MG63 (cell line): ENCODE results near the gene PRKAR2B. TPM values are rescaled to one million over a fixed set of nuclear protein-coding genes. Genes with fewer than 3 reads are reported as not detected.
"Not testable (repeated sequence)": the region's sequence is repeated elsewhere in the genome, so short reads cannot be mapped to it uniquely, and the experiment has no call there.

Experiments
- DNase-seq: peaks from one replicate; pipeline ENCODE4 v3.0.0-alpha.2; 2020
- H3K27me3 ChIP-seq: fragments of 250-450 bp; sonication (Bioruptor Pico); 2 replicates; pipeline ENCODE4 v1.5.1; 2020; ENCODE audit warnings: mild to moderate bottlenecking, moderate library complexity
- H3K36me3 ChIP-seq: fragments of 250-450 bp; sonication (Bioruptor Pico); 2 replicates; pipeline ENCODE4 v1.5.1; 2020; ENCODE audit warnings: mild to moderate bottlenecking, moderate library complexity
- H3K4me3 ChIP-seq: fragments of 250-450 bp; sonication (Bioruptor Pico); 2 replicates; pipeline ENCODE4 v1.5.1; 2020; ENCODE audit warnings: mild to moderate bottlenecking, moderate library complexity
- H3K9me3 ChIP-seq: fragments of 250-450 bp; sonication (Bioruptor Pico); 2 replicates; pipeline ENCODE4 v1.5.1; 2020; ENCODE audit warnings: mild to moderate bottlenecking, moderate library complexity
- total RNA-seq: library from RNA; depleted of rRNA; stranded (reverse); fragments of >200 nt; shearing (Covaris generic); gene quantifications from 2 replicates; pipeline ENCODE4 v1.2.3, GENCODE V29; 2014; ENCODE audit warnings: low replicate concordance

PRKAR2B gene
- total RNA-seq, 1 experiment from 2014 or later, result 1.3 TPM

- no peak for DNase-seq
- Histone ChIP-seq H3K36me3 (no peaks in the 10 kb centered on the region), H3K27me3 (no peaks in the 10 kb centered on the region), H3K9me3 (no peaks in the 10 kb centered on the region), H3K4me3 (no peak overlapping the region)
These were observed 35.6 kb downstream of the PRKAR2B start for GRCh38 chr7:107080099-107080505.

GRCh38 chr7:107080533-107080932 lies 36.0 kb downstream of the PRKAR2B start:
- Histone ChIP-seq H3K27me3 (no peaks in the 10 kb centered on the region), H3K4me3 (no peak overlapping the region), H3K36me3 (no peaks in the 10 kb centered on the region), H3K9me3 (no peaks in the 10 kb centered on the region)
- no peak for DNase-seq

GRCh38 chr7:107085180-107085579 lies 40.7 kb downstream of the PRKAR2B start:
- Histone ChIP-seq H3K4me3 (no peak overlapping the region), H3K9me3 (no peaks in the 10 kb centered on the region)
- no peak for DNase-seq

DNA sequence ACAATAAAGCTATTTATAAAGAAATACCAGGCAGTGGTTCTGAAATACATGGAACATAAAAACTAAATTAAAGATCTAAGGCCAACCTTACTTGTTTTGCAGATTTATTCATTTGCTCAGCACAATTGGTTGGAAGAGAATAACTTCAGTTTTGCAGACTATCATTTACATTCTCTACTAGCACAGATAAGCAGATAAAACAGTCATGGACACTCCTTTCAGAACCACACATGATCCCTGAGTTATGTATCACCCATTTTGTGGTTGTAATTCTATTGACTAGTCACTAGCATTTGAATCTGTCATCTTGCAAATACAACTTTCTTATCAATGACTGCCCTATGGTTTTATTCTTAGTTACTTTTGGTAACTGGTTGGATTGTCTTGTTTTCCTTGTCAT lies 45.1 kb downstream of the PRKAR2B start:
- Histone ChIP-seq H3K9me3 (no peaks in the 10 kb centered on the region), H3K4me3 (no peak overlapping the region), H3K27me3 (no peaks in the 10 kb centered on the region), H3K36me3 (no peaks in the 10 kb centered on the region)
- no peak for DNase-seq

More at GRCh38 chr7:107085180-107085579, 40.7 kb downstream of the PRKAR2B start:
- no peaks in the 10 kb centered on the region for H3K36me3 ChIP-seq
- H3K27me3 ChIP-seq, result no peaks in the 10 kb centered on the region

GRCh38 chr7:107090457-107090856 lies 46.0 kb downstream of the PRKAR2B start:
- Histone ChIP-seq H3K36me3 (no peaks in the 10 kb centered on the region), H3K4me3 (no peak overlapping the region), H3K27me3 (no peaks in the 10 kb centered on the region), H3K9me3 (no peaks in the 10 kb centered on the region)
- no peak for DNase-seq

DNA sequence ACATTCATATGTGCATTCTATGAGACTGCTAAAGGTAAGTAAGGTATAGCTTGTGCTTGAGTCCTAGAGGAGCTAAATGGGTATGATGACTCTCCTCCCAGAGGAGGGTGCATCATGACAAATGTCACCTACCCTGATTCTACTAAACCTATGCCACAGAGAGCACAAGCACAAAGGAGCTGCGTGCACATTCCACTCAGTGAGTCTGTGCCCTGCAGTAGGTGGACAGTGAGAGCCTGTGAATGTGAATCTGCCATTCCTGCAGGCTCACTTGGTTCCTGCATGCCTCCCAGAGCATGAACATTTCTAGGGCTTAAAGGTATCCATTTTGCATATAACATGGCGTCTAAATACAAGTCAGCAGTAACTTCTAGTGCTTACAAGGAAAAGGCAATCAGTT lies 46.8 kb downstream of the PRKAR2B start:
- H3K9me3 ChIP-seq, result no peaks in the 10 kb centered on the region
- H3K4me3 ChIP-seq, result no peak overlapping the region
- H3K27me3 ChIP-seq, result no peaks in the 10 kb centered on the region
- no peak for DNase-seq
- H3K36me3 ChIP-seq, result no peaks in the 10 kb centered on the region

DNA sequence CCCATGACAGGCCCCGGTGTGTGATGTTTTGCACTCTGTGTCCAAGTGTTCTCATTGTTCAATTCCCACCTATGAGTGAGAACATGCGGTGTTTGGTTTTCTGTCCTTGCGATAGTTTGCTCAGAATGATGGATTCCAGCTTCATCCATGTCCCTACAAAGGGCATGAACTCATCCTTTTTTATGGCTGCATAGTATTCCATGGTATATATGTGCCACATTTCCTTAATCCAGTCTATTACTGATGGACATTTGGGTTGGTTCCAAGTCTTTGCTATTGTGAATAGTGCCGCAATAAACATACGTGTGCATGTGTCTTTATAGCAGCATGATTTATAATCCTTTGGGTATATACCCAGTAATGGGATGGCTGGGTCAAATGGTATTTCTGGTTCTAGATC lies 49.2 kb downstream of the PRKAR2B start:
- not testable (repeated sequence) for H3K4me3 ChIP-seq, H3K9me3 ChIP-seq, H3K36me3 ChIP-seq, DNase-seq, H3K27me3 ChIP-seq

- not testable (repeated sequence) for H3K9me3 ChIP-seq, H3K27me3 ChIP-seq, H3K36me3 ChIP-seq, H3K4me3 ChIP-seq, DNase-seq
These were observed 54.6 kb downstream of the PRKAR2B start for GRCh38 chr7:107099154-107099553.

DNA sequence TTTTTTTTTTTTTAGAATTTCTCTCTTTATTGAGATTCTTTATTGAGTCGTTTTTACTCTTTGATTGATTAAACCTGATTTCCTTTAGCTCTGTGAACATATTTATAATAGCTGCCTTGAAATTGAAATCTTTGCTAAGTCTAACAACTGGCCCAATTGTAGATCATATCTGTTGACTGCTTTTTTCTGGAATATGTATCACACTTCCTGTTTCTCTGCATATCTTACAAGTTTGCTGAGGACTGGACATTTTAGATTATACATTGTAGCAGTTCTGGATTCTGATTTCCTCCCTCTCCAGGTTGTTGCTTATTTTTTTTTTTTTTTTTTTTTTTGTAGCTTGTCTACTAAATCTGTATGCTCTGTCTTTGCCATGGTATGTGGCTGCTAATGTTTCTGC lies 56.3 kb downstream of the PRKAR2B start:
- H3K9me3 ChIP-seq, result no peaks in the 10 kb centered on the region
- no peaks in the 10 kb centered on the region for H3K27me3 ChIP-seq
- no peaks in the 10 kb centered on the region for H3K36me3 ChIP-seq
- DNase-seq, result no peak
- H3K4me3 ChIP-seq, result no peak overlapping the region

DNA sequence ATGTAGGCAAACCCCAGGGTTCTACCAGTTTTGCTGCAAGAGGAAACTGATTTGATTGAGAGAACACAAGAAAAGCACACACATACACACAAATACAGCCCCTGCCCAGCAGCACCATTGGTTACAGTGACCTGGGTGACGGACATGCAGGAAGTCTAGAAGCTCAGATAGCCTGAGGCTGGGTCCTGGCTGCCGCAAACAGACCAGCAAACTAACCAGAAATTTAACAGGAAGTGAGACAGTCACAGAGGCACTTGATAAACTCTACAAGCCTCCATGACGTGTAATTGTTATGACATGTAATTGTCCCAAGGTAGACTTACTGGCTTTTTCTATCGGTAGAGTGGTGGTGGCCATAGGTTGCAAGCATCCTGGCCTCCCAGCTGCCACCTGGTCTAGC lies 58.9 kb downstream of the PRKAR2B start:
- Histone ChIP-seq H3K4me3 (no peak overlapping the region), H3K9me3 (no peaks in the 10 kb centered on the region), H3K27me3 (no peaks in the 10 kb centered on the region), H3K36me3 (no peaks in the 10 kb centered on the region)
- DNase-seq, result no peak

GRCh38 chr7:107104801-107105200 lies 60.3 kb downstream of the PRKAR2B start:
- H3K27me3 ChIP-seq, result no peaks in the 10 kb centered on the region
- H3K9me3 ChIP-seq, result no peaks in the 10 kb centered on the region
- H3K36me3 ChIP-seq, result no peaks in the 10 kb centered on the region
- H3K4me3 ChIP-seq, result no peak overlapping the region
- DNase-seq, result no peak

DNA sequence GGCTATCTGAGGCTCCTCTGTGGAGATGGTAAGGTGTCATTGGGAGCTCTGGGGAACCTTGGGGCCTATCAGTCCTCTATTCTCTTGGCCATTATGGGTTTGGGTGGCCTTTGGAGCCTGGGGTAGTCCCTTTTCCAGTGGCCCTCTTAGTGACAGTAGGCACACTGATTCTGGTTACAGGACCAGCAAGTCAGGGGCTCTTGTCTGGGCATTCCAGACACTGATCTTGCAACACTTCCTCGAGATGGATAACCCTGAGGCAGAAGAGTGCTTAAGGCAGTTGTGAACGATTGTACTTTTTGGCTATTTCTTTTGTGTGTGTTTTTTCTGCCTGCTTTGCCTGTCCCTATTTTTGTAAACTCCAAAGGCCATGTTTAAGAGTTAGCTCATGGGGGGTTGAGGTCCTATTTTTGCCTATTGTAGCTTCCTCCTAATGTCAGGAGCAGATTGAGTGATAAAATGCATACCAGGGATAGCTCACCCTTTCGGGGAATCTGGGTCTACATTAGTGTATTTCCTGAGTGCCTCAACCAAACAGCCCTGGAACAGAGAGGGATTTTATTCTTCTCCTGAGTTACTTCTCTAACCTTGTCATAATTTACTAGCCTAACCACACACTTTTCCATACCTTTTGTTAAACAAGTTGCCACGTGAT lies 61.2 kb downstream of the PRKAR2B start:
- no peaks in the 10 kb centered on the region for H3K36me3 ChIP-seq
- no peak overlapping the region for H3K4me3 ChIP-seq
- no peaks in the 10 kb centered on the region for H3K27me3 ChIP-seq
- DNase-seq, result no peak
- H3K9me3 ChIP-seq, result no peaks in the 10 kb centered on the region

- no peak overlapping the region for H3K4me3 ChIP-seq
- H3K9me3 ChIP-seq, result no peaks in the 10 kb centered on the region
- DNase-seq, result no peak
- H3K27me3 ChIP-seq, result no peaks in the 10 kb centered on the region
- no peaks in the 10 kb centered on the region for H3K36me3 ChIP-seq
These were observed 64.4 kb downstream of the PRKAR2B start for GRCh38 chr7:107108793-107109371.

DNA sequence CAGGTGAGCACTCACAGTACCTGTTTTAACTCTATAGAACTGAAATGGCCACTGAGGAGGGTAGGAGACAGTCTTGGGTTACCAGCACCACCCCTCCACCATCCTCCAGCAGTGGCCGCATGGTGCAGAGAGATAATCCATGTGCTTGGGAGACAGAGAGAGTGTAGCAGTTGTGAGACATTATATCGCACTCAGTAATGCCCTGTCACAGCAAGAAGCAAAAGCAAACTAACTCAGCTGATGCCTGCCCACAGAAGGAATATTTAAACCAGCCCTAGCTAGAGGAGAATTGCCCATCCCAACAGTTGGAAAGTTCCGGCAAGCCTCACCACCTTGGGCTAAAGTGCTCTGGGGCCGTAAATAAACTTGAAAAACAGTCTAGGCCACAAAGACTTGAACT lies 65.5 kb downstream of the PRKAR2B start:
- Histone ChIP-seq H3K9me3 (no peaks in the 10 kb centered on the region), H3K4me3 (no peak overlapping the region), H3K27me3 (no peaks in the 10 kb centered on the region), H3K36me3 (no peaks in the 10 kb centered on the region)
- DNase-seq, result no peak

- no peaks in the 10 kb centered on the region for H3K9me3 ChIP-seq
- H3K27me3 ChIP-seq, result no peaks in the 10 kb centered on the region
- no peak for DNase-seq
- no peak overlapping the region for H3K4me3 ChIP-seq
- no peaks in the 10 kb centered on the region for H3K36me3 ChIP-seq
These were observed 66.7 kb downstream of the PRKAR2B start for GRCh38 chr7:107111196-107111595.

GRCh38 chr7:107113866-107114265 lies 69.4 kb downstream of the PRKAR2B start:
- no peak for DNase-seq
- no peaks in the 10 kb centered on the region for H3K36me3 ChIP-seq
- H3K27me3 ChIP-seq, result no peaks in the 10 kb centered on the region
- no peak overlapping the region for H3K4me3 ChIP-seq
- H3K9me3 ChIP-seq, result no peaks in the 10 kb centered on the region

- Histone ChIP-seq H3K36me3 (no peaks in the 10 kb centered on the region), H3K9me3 (no peaks in the 10 kb centered on the region), H3K4me3 (no peak overlapping the region), H3K27me3 (no peaks in the 10 kb centered on the region)
- DNase-seq, result no peak
These were observed 70.6 kb downstream of the PRKAR2B start for GRCh38 chr7:107115114-107115513.

DNA sequence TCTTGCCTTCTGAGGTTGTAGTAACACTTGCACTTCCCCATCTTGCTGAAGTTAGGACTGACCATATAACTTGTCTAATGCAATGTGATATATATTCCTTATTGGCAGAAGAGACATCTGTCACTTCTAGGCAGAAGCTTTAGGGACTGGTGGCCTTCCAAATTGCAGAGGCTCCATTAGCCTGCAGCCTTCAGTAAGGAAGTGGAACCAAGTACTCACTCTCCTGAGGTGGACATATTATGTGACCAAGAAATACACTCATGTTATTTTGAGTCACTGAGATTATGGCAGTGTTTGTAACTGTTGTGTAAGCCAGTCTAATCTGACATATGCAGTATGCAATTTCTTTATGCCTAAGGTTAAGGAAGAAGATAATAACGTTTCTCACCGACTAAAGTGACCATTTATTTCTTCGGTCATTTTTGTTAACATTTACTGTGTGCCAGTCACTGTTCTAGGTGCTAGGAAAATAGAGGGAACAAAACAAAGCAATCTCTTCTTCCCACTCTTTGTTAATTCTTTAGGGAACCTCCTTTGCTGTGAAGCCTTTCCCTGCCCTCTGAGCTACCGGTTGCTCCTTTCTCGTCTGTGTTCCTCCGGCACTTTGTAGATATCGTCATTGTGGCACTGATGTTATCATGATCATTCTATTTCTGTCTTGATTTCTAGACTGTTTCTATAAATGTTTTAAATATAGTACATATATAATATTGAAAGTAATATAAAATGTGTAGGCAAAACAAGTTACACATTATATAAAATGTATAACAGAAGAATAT lies 71.4 kb downstream of the PRKAR2B start:
- no peaks in the 10 kb centered on the region for H3K36me3 ChIP-seq
- no peaks in the 10 kb centered on the region for H3K9me3 ChIP-seq
- no peaks in the 10 kb centered on the region for H3K27me3 ChIP-seq
- H3K4me3 ChIP-seq, result no peak overlapping the region
- DNase-seq, result no peak
